GM19467 (cell line): ENCODE data around the gene PLEKHG1.

Experiments used
- ATAC-seq: cut with Tn5 transposase; IDR thresholded peaks from one replicate; pipeline ENCODE4 v1.9.1; 2021; ENCODE audit warnings: mild to moderate bottlenecking, moderate library complexity; ENCODE audit not compliant: unreplicated experiment

The PLEKHG1 gene

GRCh38 chr6:150599199-150600009, at the start of gene PLEKHG1:
Gene PLEKHG1 (plus strand): TSS chr6:150599885. CDS start chr6:150733682, 133,797 bp downstream.
- peak; percentile 78 for ATAC-seq

GRCh38 chr6:150550244-150550643, 49.4 kb upstream of the PLEKHG1 start:
- no peak for ATAC-seq

GRCh38 chr6:150557043-150557599, 42.6 kb upstream of the PLEKHG1 start:
- no peak for ATAC-seq

GRCh38 chr6:150560004-150560883, 39.4 kb upstream of the PLEKHG1 start:
- no peak for ATAC-seq

- no peak for ATAC-seq
These were observed 38.8 kb upstream of the PLEKHG1 start for GRCh38 chr6:150560884-150561219.

GRCh38 chr6:150565945-150566344, 33.7 kb upstream of the PLEKHG1 start:
- no peak for ATAC-seq

- ATAC-seq = no peak
These were observed 33.2 kb upstream of the PLEKHG1 start for GRCh38 chr6:150566486-150566885.

GRCh38 chr6:150567380-150567779, 32.3 kb upstream of the PLEKHG1 start:
- ATAC-seq = no peak

GRCh38 chr6:150567823-150568383, 31.8 kb upstream of the PLEKHG1 start:
- ATAC-seq = no peak

GRCh38 chr6:150568560-150568959, 31.1 kb upstream of the PLEKHG1 start:
- ATAC-seq = no peak

- no peak for ATAC-seq
These were observed 30.5 kb upstream of the PLEKHG1 start for GRCh38 chr6:150569161-150569560.

GRCh38 chr6:150573041-150573681, 26.5 kb upstream of the PLEKHG1 start:
- no peak for ATAC-seq

- no peak for ATAC-seq
These were observed 23.8 kb upstream of the PLEKHG1 start for GRCh38 chr6:150575836-150576235.

- ATAC-seq = no peak
These were observed 22.9 kb upstream of the PLEKHG1 start for GRCh38 chr6:150576651-150577226.

GRCh38 chr6:150579611-150580010, 20.1 kb upstream of the PLEKHG1 start:
- ATAC-seq = no peak

- no peak for ATAC-seq
These were observed 19.2 kb upstream of the PLEKHG1 start for GRCh38 chr6:150580489-150580888.

- ATAC-seq = no peak
These were observed 15.6 kb upstream of the PLEKHG1 start for GRCh38 chr6:150584065-150584464.

- no peak for ATAC-seq
These were observed 15.1 kb upstream of the PLEKHG1 start for GRCh38 chr6:150584596-150584995.

- no peak for ATAC-seq
These were observed 12.8 kb upstream of the PLEKHG1 start for GRCh38 chr6:150586850-150587359.

GRCh38 chr6:150587637-150588036, 12.0 kb upstream of the PLEKHG1 start:
- ATAC-seq = no peak
